Naive thymus-derived CD8-positive, alpha-beta T cell (primary cell): ENCODE data around the gene GPC4. TPM values are rescaled to one million over a fixed set of nuclear protein-coding genes. Genes with fewer than 3 reads are reported as not detected.

Experiments used
- ATAC-seq, 2 donors: fragments of 150-1000 bp; cut with Tn5 transposase in 1 of 2; sonication (Bioruptor Pico), chemical (Tn5 transposase) in 1 of 2; 1 replicate in 1 of 2; 2 replicates in 1 of 2; pipeline ENCODE4 v1.10.0; 2021; ENCODE audit warnings: mild to moderate bottlenecking in 2 of 2, moderate library complexity in 2 of 2
- POLR2A ChIA-PET: fragments of 350-600 bp; sonication (Branson Sonifier 250); formaldehyde crosslinking; loops from one replicate; lab custom pipeline; 2021; ENCODE audit warnings: antibody characterized with exemption; lab: Charles Lee
- DNase-seq, 10 donors: peaks; one replicate each; pipeline versions ENCODE4 v3.0.0 to v3.0.0-alpha.2; 2020 to 2022
- H3K27ac Mint-ChIP-seq, 10 donors: one replicate each; pipeline ENCODE4 v1.8.0; 2020 to 2022; ENCODE audit warnings: mild to moderate bottlenecking in 10 of 10, mixed read lengths in 10 of 10, moderate library complexity in 4 of 10, inconsistent platforms in 1 of 10
- H3K27me3 Mint-ChIP-seq, 5 donors: one replicate each; pipeline ENCODE4 v1.8.0; 2021 to 2022; ENCODE audit warnings: mixed read lengths in 5 of 5
- H3K36me3 Mint-ChIP-seq, 3 donors: one replicate each; pipeline ENCODE4 v1.8.0; 2020 to 2022; ENCODE audit warnings: mixed read lengths in 3 of 3, mild to moderate bottlenecking in 2 of 3, inconsistent platforms in 1 of 3
- H3K4me1 Mint-ChIP-seq, 4 donors: one replicate each; pipeline ENCODE4 v1.8.0; 2021 to 2022; ENCODE audit warnings: mixed read lengths in 4 of 4
- H3K4me3 Mint-ChIP-seq, 10 donors: one replicate each; pipeline ENCODE4 v1.8.0; 2020 to 2022; ENCODE audit warnings: mild to moderate bottlenecking in 10 of 10, mixed read lengths in 10 of 10, moderate library complexity in 6 of 10, inconsistent platforms in 1 of 10
- H3K9me3 Mint-ChIP-seq, 9 donors: one replicate each; pipeline ENCODE4 v1.8.0; 2020 to 2022; ENCODE audit warnings: mixed read lengths in 9 of 9, mild to moderate bottlenecking in 3 of 9, inconsistent platforms in 1 of 9, moderate library complexity in 1 of 9
- polyA plus RNA-seq, 3 donors: library from polyadenylated mRNA; unstranded; fragments of 300-500 nt; fragmentation: Illumina TruSeq; gene quantifications; one replicate each; pipeline ENCODE4 v1.2.3, GENCODE V29; 2021
- total RNA-seq, 8 experiments: library from RNA in 2 of 8; stranded (reverse) in 2 of 8; gene quantifications; one replicate each; pipeline ENCODE4 v1.2.3 and lab custom pipeline; 2021 to 2026

The GPC4 gene
- total and polyA plus RNA-seq, 5 experiments from 2014 or later, result not detected

DNA sequence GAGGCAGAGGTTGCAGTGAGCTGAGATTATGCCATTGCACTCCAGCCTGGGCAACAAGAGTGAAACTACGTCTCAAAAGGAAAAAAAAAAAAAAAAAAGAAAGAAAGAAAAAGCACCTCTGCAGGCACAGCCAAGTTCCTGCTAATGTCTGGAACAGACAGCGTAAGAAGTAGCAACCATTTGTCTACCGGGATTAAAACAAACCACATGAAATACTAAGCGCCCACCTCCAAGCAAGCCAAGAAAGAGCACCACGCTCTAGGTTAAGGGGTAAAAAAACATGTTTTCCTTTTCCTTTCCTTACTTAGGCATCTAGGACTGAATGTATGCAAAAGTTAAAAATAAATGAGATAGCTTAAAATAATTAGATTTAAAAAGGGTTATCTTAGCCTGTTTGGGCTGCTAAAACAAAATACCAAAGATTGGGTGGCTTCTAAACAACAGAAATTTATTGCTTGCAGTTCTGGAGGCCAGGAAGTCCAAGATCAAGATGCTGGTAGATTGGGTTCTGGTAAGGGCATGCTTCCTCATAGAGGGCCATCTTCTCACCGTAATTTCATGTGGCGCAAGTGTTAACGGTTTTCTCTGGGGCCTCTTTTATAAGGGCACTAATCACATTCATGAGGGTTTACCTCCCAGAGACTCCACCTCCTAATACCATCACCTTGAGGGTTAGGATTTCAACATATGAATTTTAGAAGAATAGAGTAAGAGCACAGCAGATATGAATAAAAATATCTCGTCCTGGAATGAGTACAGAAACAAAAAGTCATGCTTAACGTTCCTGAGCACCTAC, 12.3 kb downstream of the GPC4 start:
- no peaks in the 10 kb centered on the region for H3K9me3 Mint-ChIP-seq
- no peak for DNase-seq
- H3K4me3 Mint-ChIP-seq, result no peak overlapping the region
- H3K4me1 Mint-ChIP-seq, result peaks cover 4 to 9% (median 4%) of the 10 kb centered on the region in 4 donors
- H3K27ac Mint-ChIP-seq, result peak overlapping the region in 1 of 10 donors; percentile 53
- H3K27me3 Mint-ChIP-seq, result peaks cover 0 to 9% (median 1%) of the 10 kb centered on the region in 5 donors
- ATAC-seq, result no peak
- POLR2A ChIA-PET, result no interaction called here
- H3K36me3 Mint-ChIP-seq, result no peaks in the 10 kb centered on the region

- DNase-seq, result peak in 2 of 10 donors; percentile 11 to 34
- Mint-ChIP-seq H3K36me3 (no peaks in the 10 kb centered on the region), H3K4me3 (peak overlapping the region in 2 of 10 donors; percentile 30 to 31), H3K9me3 (no peaks in the 10 kb centered on the region), H3K4me1 (peaks cover 4 to 9% (median 4%) of the 10 kb centered on the region in 4 donors), H3K27ac (peak overlapping the region in 7 of 10 donors; percentile 36 to 87 (median 60)), H3K27me3 (peaks cover 0 to 9% (median 1%) of the 10 kb centered on the region in 5 donors)
- POLR2A ChIA-PET, result no interaction called here
- peak in 1 of 2 donors; percentile 56 for ATAC-seq
Measured at GRCh38 chrX:133402042-133402453, 13.2 kb downstream of the GPC4 start.

DNA sequence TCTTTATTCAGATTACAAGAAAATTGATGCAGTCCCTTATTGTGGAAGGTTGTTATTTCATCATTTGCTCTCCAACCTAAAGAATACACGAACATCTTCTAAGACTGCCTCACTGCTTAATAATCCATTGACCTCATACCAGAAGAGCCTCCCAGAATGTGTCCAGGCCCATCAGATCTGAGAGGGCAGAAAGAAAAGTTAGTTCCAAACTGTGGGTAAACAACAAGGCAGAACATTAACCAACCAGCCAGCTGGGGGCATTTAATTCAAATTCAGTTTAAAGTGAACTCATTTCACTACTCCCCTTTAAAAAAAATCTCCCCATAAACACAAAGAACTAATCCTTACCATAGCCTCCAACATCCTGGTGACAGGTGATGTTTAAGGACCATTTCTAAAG, 13.8 kb downstream of the GPC4 start:
- H3K4me3 Mint-ChIP-seq, result no peak overlapping the region
- H3K9me3 Mint-ChIP-seq, result no peaks in the 10 kb centered on the region
- no peak for DNase-seq
- peaks cover 0 to 9% (median 1%) of the 10 kb centered on the region in 5 donors for H3K27me3 Mint-ChIP-seq
- H3K4me1 Mint-ChIP-seq, result peaks cover 4 to 9% (median 4%) of the 10 kb centered on the region in 4 donors
- H3K27ac Mint-ChIP-seq, result no peak overlapping the region
- POLR2A ChIA-PET, result no interaction called here
- H3K36me3 Mint-ChIP-seq, result no peaks in the 10 kb centered on the region
- no peak for ATAC-seq

GRCh38 chrX:133399411-133399810, 15.9 kb downstream of the GPC4 start:
- Mint-ChIP-seq H3K36me3 (peaks cover 0 to 1% (median 0%) of the 10 kb centered on the region in 3 donors), H3K4me3 (no peak overlapping the region), H3K27me3 (no peaks in the 10 kb centered on the region), H3K9me3 (no peaks in the 10 kb centered on the region), H3K27ac (no peak overlapping the region), H3K4me1 (peaks cover 4 to 9% (median 4%) of the 10 kb centered on the region in 4 donors)
- no peak for ATAC-seq
- POLR2A ChIA-PET, result no interaction called here
- no peak for DNase-seq

DNA sequence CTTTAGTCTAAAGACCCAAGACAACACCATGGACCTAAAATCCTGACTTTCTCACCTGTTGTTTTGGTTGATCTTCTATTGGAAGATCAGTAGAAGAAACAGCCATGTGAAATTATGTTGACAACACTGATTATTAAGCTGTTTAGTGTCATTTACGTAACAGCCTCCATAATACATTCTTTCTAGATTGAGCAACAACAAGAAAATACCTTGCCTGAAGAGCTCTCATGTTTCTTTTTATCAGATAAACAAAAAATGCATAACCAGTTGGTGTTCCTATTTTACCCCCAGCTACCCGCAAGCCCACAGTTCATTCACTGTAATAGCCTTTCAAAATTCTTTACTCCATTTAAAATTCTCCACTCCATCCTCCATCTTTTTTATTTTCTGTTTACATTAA, 20.5 kb downstream of the GPC4 start:
- Mint-ChIP-seq H3K36me3 (peaks cover 0 to 1% (median 0%) of the 10 kb centered on the region in 3 donors), H3K4me1 (no peaks in the 10 kb centered on the region), H3K27ac (no peak overlapping the region), H3K27me3 (peaks cover 0 to 2% (median 0%) of the 10 kb centered on the region in 5 donors), H3K4me3 (no peak overlapping the region), H3K9me3 (no peaks in the 10 kb centered on the region)
- DNase-seq, result no peak
- ATAC-seq, result no peak
- POLR2A ChIA-PET, result no interaction called here

- H3K27ac Mint-ChIP-seq, result no peak overlapping the region
- no peaks in the 10 kb centered on the region for H3K9me3 Mint-ChIP-seq
- no peak for DNase-seq
- POLR2A ChIA-PET, result no interaction called here
- ATAC-seq, result no peak
- peaks cover 0 to 4% (median 1%) of the 10 kb centered on the region in 5 donors for H3K27me3 Mint-ChIP-seq
- H3K36me3 Mint-ChIP-seq, result peaks cover 0 to 1% (median 0%) of the 10 kb centered on the region in 3 donors
- no peaks in the 10 kb centered on the region for H3K4me1 Mint-ChIP-seq
- H3K4me3 Mint-ChIP-seq, result no peak overlapping the region
Measured at GRCh38 chrX:133392671-133393070, 22.6 kb downstream of the GPC4 start.

GRCh38 chrX:133391111-133391510, 24.2 kb downstream of the GPC4 start:
- Mint-ChIP-seq H3K27me3 (peaks cover 0 to 4% (median 2%) of the 10 kb centered on the region in 5 donors), H3K27ac (no peak overlapping the region), H3K9me3 (no peaks in the 10 kb centered on the region), H3K4me3 (no peak overlapping the region), H3K36me3 (peaks cover 0 to under 1% (median 0%) of the 10 kb centered on the region in 3 donors), H3K4me1 (no peaks in the 10 kb centered on the region)
- POLR2A ChIA-PET, result no interaction called here
- ATAC-seq (no peak), DNase-seq (no peak)

GRCh38 chrX:133390676-133391075, 24.6 kb downstream of the GPC4 start:
- DNase-seq (no peak), ATAC-seq (no peak)
- no peak overlapping the region for H3K4me3 Mint-ChIP-seq
- POLR2A ChIA-PET, result no interaction called here
- H3K4me1 Mint-ChIP-seq, result no peaks in the 10 kb centered on the region
- H3K9me3 Mint-ChIP-seq, result no peaks in the 10 kb centered on the region
- no peaks in the 10 kb centered on the region for H3K36me3 Mint-ChIP-seq
- no peak overlapping the region for H3K27ac Mint-ChIP-seq
- peaks cover 0 to 4% (median 2%) of the 10 kb centered on the region in 5 donors for H3K27me3 Mint-ChIP-seq

DNA sequence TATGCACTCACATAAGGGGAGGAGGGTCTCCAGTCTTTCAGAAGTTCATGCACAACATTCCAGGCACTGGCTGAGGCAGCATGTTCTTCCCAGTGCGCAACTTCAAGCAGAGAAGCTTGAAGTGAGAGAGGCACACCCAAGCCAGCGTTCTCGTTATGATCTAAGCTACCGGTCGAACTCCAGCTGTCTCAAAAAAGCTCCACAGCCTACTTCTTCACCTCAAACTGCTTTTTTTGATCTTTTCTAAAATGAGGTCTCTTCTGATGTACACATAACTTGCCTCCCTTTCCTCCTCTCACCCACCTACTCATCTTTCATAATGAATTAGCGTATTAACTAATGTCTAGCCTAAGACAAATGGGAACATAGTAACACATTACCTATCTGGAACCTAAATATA, 25.3 kb downstream of the GPC4 start:
- Mint-ChIP-seq H3K4me3 (no peak overlapping the region), H3K36me3 (no peaks in the 10 kb centered on the region), H3K27ac (no peak overlapping the region), H3K4me1 (no peaks in the 10 kb centered on the region), H3K27me3 (peaks cover 0 to 4% (median 2%) of the 10 kb centered on the region in 5 donors), H3K9me3 (no peaks in the 10 kb centered on the region)
- DNase-seq, result no peak
- POLR2A ChIA-PET, result no interaction called here
- ATAC-seq, result no peak

GRCh38 chrX:133384454-133384853, 30.8 kb downstream of the GPC4 start:
- no peak overlapping the region for H3K4me3 Mint-ChIP-seq
- no peak for DNase-seq
- peak overlapping the region in 1 of 10 donors; percentile 9 for H3K27ac Mint-ChIP-seq
- H3K9me3 Mint-ChIP-seq, result no peaks in the 10 kb centered on the region
- no peaks in the 10 kb centered on the region for H3K4me1 Mint-ChIP-seq
- ATAC-seq, result no peak
- H3K36me3 Mint-ChIP-seq, result no peaks in the 10 kb centered on the region
- POLR2A ChIA-PET, result no interaction called here
- peaks cover 0 to 3% (median 1%) of the 10 kb centered on the region in 5 donors for H3K27me3 Mint-ChIP-seq

- Mint-ChIP-seq H3K4me1 (no peaks in the 10 kb centered on the region), H3K36me3 (no peaks in the 10 kb centered on the region), H3K4me3 (no peak overlapping the region), H3K27ac (no peak overlapping the region), H3K27me3 (peaks cover 0 to 8% (median 0%) of the 10 kb centered on the region in 5 donors), H3K9me3 (no peaks in the 10 kb centered on the region)
- ATAC-seq (no peak), DNase-seq (no peak)
- POLR2A ChIA-PET, result no interaction called here
Measured at GRCh38 chrX:133380711-133381619, 34.3 kb downstream of the GPC4 start.

DNA sequence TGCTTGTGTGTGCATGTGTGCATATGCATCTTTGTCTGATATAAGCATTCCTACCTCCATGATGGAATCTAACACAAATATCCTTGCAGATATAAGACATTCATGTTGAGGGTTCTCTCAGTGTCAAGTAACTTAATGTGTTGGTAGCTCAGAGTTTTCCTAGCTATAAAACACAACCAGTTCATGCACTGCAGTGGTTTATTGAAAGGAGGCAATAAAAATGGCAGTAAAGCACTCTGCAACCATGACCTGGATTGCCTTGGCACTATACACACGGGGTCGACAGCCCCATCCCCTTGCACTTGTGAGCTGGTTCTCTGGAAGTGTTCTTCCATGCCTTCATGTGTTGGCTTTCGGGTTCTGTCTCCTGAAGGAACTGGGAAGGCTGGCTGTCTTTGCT, 38.9 kb downstream of the GPC4 start:
- Mint-ChIP-seq H3K9me3 (no peaks in the 10 kb centered on the region), H3K4me3 (no peak overlapping the region), H3K27ac (no peak overlapping the region), H3K27me3 (peaks cover 0 to 8% (median 1%) of the 10 kb centered on the region in 5 donors), H3K36me3 (no peaks in the 10 kb centered on the region), H3K4me1 (no peaks in the 10 kb centered on the region)
- no peak for DNase-seq
- ATAC-seq, result no peak
- POLR2A ChIA-PET, result no interaction called here
